Neural cell (in vitro differentiated cells): ENCODE measurements around the gene NFAT5. TPM values are rescaled to one million over a fixed set of nuclear protein-coding genes. Genes with fewer than 3 reads are reported as not detected.

Source experiments
- H2AFZ ChIP-seq: fragments of 200-600, 300-800 bp; sonication (generic), shearing (Covaris generic); 2 replicates; pipeline ENCODE4 v1.6.0; 2014; ENCODE audit warnings: low read depth, mild to moderate bottlenecking, antibody characterized with exemption, low read length, moderate library complexity
- H3F3A ChIP-seq: fragments of 200-600 bp; shearing (Covaris generic); 2 replicates; pipeline ENCODE4 v1.6.1; 2016; ENCODE audit warnings: mild to moderate bottlenecking, moderate library complexity, mixed read lengths, antibody characterized with exemption, low read length; ENCODE audit not compliant: insufficient read depth, poor library complexity, severe bottlenecking
- H3K27ac ChIP-seq: fragments of 200-600, 300-800 bp; sonication (generic), shearing (Covaris generic); 2 replicates; pipeline ENCODE4 v1.5.1; 2014; ENCODE audit warnings: mild to moderate bottlenecking, low read length, moderate library complexity
- H3K27me3 ChIP-seq: fragments of 300-800, 200-600 bp; sonication (generic), shearing (Covaris generic); 2 replicates; pipeline ENCODE4 v1.6.0; 2014; ENCODE audit warnings: mild to moderate bottlenecking, low read depth, low read length, moderate library complexity; ENCODE audit not compliant: insufficient read depth
- H3K36me3 ChIP-seq: fragments of 300-800, 200-600 bp; sonication (generic), shearing (Covaris generic); 2 replicates; pipeline ENCODE4 v1.5.1; 2014; ENCODE audit warnings: mild to moderate bottlenecking, antibody characterized with exemption, low read length, moderate library complexity; ENCODE audit not compliant: insufficient read depth
- H3K4me2 ChIP-seq: fragments of 300-800, 200-600 bp; sonication (generic), shearing (Covaris generic); 2 replicates; pipeline ENCODE4 v1.6.0; 2014; ENCODE audit warnings: mild to moderate bottlenecking, low read length
- H3K4me3 ChIP-seq: fragments of 300-800, 200-600 bp; sonication (generic), shearing (Covaris generic); 2 replicates; pipeline ENCODE4 v1.5.1; 2014; ENCODE audit warnings: mild to moderate bottlenecking, low read length, moderate library complexity
- H3K79me2 ChIP-seq: fragments of 200-600 bp; shearing (Covaris generic); replicated peaks from 2 replicates; pipeline ENCODE4 v1.6.0; 2014; ENCODE audit warnings: mild to moderate bottlenecking, low read length, moderate library complexity; ENCODE audit not compliant: insufficient read depth
- H3K9ac ChIP-seq: fragments of 300-800, 200-600 bp; sonication (generic), shearing (Covaris generic); 2 replicates; pipeline ENCODE4 v1.6.1; 2016; ENCODE audit warnings: mild to moderate bottlenecking, low read length, mixed read lengths
- H3K9me2 ChIP-seq: fragments of 200-600 bp; shearing (Covaris generic); 2 replicates; pipeline ENCODE4 v1.6.1; 2016; ENCODE audit warnings: mild to moderate bottlenecking, low read length, mixed read lengths; ENCODE audit not compliant: insufficient read depth
- H3K9me3 ChIP-seq: fragments of 200-600, 300-800 bp; sonication (generic), shearing (Covaris generic); 2 replicates; pipeline ENCODE4 v1.6.1; 2016; ENCODE audit warnings: mild to moderate bottlenecking, mixed run types, low read length, moderate library complexity, mixed read lengths
- H4K20me1 ChIP-seq: fragments of 200-600 bp; shearing (Covaris generic); 2 replicates; pipeline ENCODE4 v1.6.1; 2016; ENCODE audit warnings: mild to moderate bottlenecking, mixed run types; ENCODE audit not compliant: insufficient read depth
- CTCF ChIP-seq: fragments of 450-650 bp; IDR thresholded peaks from 2 replicates; pipeline ENCODE4 v1.5.1; 2014; ENCODE audit warnings: antibody characterized with exemption, mild to moderate bottlenecking, moderate library complexity; ENCODE audit not compliant: poor library complexity, severe bottlenecking
- EP300 ChIP-seq: fragments of 450-650 bp; conservative IDR thresholded peaks from 2 replicates; pipeline ENCODE4 v1.6.1; 2014; ENCODE audit warnings: antibody characterized with exemption, mild to moderate bottlenecking, moderate library complexity; ENCODE audit not compliant: poor library complexity, severe bottlenecking
- EZH2 ChIP-seq: fragments of 200-600, 300-800 bp; shearing (Covaris generic), sonication (generic); IDR thresholded peaks from 2 replicates; pipeline ENCODE4 v1.6.1; 2014; ENCODE audit warnings: antibody characterized with exemption, low read length, borderline replicate concordance, mild to moderate bottlenecking; ENCODE audit not compliant: insufficient read depth, poor library complexity, severe bottlenecking
- MXI1 ChIP-seq: fragments of 450-650 bp; conservative IDR thresholded peaks from 2 replicates; pipeline ENCODE4 v1.6.1; 2014; ENCODE audit warnings: antibody characterized with exemption, mild to moderate bottlenecking; ENCODE audit not compliant: poor library complexity, severe bottlenecking
- POLR2AphosphoS5 ChIP-seq: IDR thresholded peaks from 2 replicates; pipeline ENCODE4 v1.6.1; 2012
- RAD21 ChIP-seq: fragments of 450-650 bp; conservative IDR thresholded peaks from 2 replicates; pipeline ENCODE4 v1.6.1; 2014; ENCODE audit warnings: antibody characterized with exemption, mild to moderate bottlenecking, moderate library complexity
- REST ChIP-seq: IDR thresholded peaks from 2 replicates; pipeline ENCODE4 v1.6.1; 2012; ENCODE audit warnings: borderline replicate concordance
- SMC3 ChIP-seq: fragments of 450-650 bp; conservative IDR thresholded peaks from 2 replicates; pipeline ENCODE4 v1.6.1; 2014; ENCODE audit warnings: antibody characterized with exemption, mild to moderate bottlenecking, moderate library complexity; ENCODE audit not compliant: poor library complexity
- TAF1 ChIP-seq: IDR thresholded peaks from 2 replicates; pipeline ENCODE4 v1.6.1; 2012; ENCODE audit warnings: low read depth
- polyA plus RNA-seq: library from polyadenylated mRNA; depleted of rRNA; stranded (reverse); fragments of >200 nt; gene quantifications from 2 replicates; pipeline ENCODE4 v1.2.3, GENCODE V29; 2014

NFAT5 gene
- polyA plus RNA-seq, 1 donor from 2014 or later, result 9.2 TPM

- H3K27me3 ChIP-seq, result no peaks in the 10 kb centered on the region
Observed at GRCh38 chr16:69566981-69567680, 1.4 kb downstream of the NFAT5 start.

GRCh38 chr16:69568676-69569075 is 2.9 kb downstream of the NFAT5 start:
- Histone ChIP-seq H3K9ac (no peak overlapping the region), H3K9me3 (no peaks in the 10 kb centered on the region), H3K27me3 (no peaks in the 10 kb centered on the region), H3K36me3 (no peaks in the 10 kb centered on the region), H3F3A (peaks cover 3% of the 10 kb centered on the region), H2AFZ (no peak overlapping the region), H3K4me3 (peak overlapping the region; percentile 72), H3K9me2 (no peaks in the 10 kb centered on the region), H4K20me1 (peaks cover 3% of the 10 kb centered on the region), H3K79me2 (peaks cover 58% of the 10 kb centered on the region), H3K27ac (no peak overlapping the region), H3K4me2 (peak overlapping the region; percentile 45)
- TF ChIP-seq TAF1 (no peak), POLR2AphosphoS5 (no peak), SMC3 (no peak), MXI1 (no peak), EP300 (no peak), REST (no peak), EZH2 (no peak), RAD21 (no peak)

More at GRCh38 chr16:69566981-69567680, 1.4 kb downstream of the NFAT5 start:
- Histone ChIP-seq H3F3A (peaks cover 3% of the 10 kb centered on the region), H3K9ac (peak overlapping the region; percentile 91), H3K27ac (peak overlapping the region; percentile 90), H3K36me3 (no peaks in the 10 kb centered on the region), H3K9me3 (no peaks in the 10 kb centered on the region), H2AFZ (no peak overlapping the region), H4K20me1 (peaks cover 3% of the 10 kb centered on the region), H3K4me3 (peak overlapping the region; percentile 72), H3K79me2 (peaks cover 49% of the 10 kb centered on the region), H3K4me2 (peak overlapping the region; percentile 74), H3K9me2 (no peaks in the 10 kb centered on the region)
- TF ChIP-seq REST, result peak; percentile 50
- no peak for TF ChIP-seq EZH2
- peak; percentile 7 for TF ChIP-seq CTCF
- TF ChIP-seq MXI1, result peak; percentile 24
